ENCODE results near the gene CDH13. TPM values are rescaled to one million over a fixed set of nuclear protein-coding genes. Genes with fewer than 3 reads are reported as not detected.

Gene CDH13
- total and polyA plus RNA-seq, 7 donors: 6.1 to 30.7 (median 22.8) TPM

DNA sequence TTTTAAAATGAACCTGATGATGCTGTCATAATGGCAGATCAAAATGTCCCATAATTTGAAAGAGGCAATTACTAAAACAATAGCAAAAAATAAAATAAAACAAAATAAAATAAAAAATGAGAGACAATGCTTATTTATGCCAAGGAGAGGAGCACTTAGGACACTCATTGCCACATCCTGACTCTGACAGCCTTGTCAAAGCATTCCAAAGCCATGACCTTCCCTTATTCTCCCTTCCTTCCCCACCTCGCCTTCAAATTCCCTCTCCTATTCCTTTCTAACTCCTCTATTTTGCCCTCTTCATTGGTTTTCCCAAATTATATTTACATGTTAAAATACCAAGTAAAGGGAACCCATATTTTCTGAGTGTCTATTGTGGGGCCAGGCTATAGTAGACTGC, 220.0 kb downstream of the CDH13 start:
- 95 to 100% (median 95%) methylated on average over 1 of the region's 1 CpG for WGBS, 3 donors
- ATAC-seq (no peak), DNase-seq (no peak)
- Histone ChIP-seq H3K9me3 (no peaks in the 10 kb centered on the region), H3K4me1 (no peaks in the 10 kb centered on the region), H3K4me3 (no peak overlapping the region), H3K27ac (no peak overlapping the region), H3K27me3 (ENCODE audit: insufficient read depth in 3 of 3, low read length in 2 of 3) (no peaks in the 10 kb centered on the region), H3K36me3 (ENCODE audit: insufficient read depth in 1 of 2, low read depth in 1 of 2) (no peaks in the 10 kb centered on the region)
- TF ChIP-seq, protein P1, sequence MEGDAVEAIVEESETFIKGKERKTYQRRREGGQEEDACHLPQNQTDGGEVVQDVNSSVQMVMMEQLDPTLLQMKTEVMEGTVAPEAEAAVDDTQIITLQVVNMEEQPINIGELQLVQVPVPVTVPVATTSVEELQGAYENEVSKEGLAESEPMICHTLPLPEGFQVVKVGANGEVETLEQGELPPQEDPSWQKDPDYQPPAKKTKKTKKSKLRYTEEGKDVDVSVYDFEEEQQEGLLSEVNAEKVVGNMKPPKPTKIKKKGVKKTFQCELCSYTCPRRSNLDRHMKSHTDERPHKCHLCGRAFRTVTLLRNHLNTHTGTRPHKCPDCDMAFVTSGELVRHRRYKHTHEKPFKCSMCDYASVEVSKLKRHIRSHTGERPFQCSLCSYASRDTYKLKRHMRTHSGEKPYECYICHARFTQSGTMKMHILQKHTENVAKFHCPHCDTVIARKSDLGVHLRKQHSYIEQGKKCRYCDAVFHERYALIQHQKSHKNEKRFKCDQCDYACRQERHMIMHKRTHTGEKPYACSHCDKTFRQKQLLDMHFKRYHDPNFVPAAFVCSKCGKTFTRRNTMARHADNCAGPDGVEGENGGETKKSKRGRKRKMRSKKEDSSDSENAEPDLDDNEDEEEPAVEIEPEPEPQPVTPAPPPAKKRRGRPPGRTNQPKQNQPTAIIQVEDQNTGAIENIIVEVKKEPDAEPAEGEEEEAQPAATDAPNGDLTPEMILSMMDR (IDR thresholded peaks at IDR 0.05): no peak
- intact Hi-C loops (cut with DNase I): no loop called here

DNA sequence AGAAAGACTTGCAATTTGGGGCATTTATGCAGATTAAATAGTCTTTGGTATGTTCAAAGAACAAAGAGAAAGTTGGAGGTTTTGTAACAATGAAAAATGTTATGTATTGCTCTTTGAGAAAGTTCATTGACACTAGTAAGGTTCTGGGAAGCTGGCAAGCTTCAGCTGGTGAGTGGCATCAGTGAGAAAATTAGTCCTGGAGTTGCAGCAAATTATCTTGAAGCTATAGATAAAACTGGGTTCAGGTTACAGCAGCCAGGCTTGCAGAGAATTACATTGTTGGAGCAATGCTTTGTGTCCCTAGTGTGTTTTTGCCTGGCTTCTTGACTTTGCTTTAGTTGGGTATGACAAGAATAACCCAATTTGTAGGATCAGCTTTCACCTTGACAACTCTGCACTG, 221.2 kb downstream of the CDH13 start:
- no peak overlapping the region for H3K4me3 ChIP-seq
- ATAC-seq: no peak
- H3K36me3 ChIP-seq (ENCODE audit: insufficient read depth in 1 of 2, low read depth in 1 of 2): no peaks in the 10 kb centered on the region
- no peak overlapping the region for H3K27ac ChIP-seq
- no peaks in the 10 kb centered on the region for H3K27me3 ChIP-seq (ENCODE audit: insufficient read depth in 3 of 3, low read length in 2 of 3)
- no peaks in the 10 kb centered on the region for H3K9me3 ChIP-seq
- DNase-seq: no peak
- intact Hi-C loops (cut with DNase I): no loop called here
- no peaks in the 10 kb centered on the region for H3K4me1 ChIP-seq
- TF ChIP-seq, protein P1 (IDR thresholded peaks at IDR 0.05): no peak

DNA sequence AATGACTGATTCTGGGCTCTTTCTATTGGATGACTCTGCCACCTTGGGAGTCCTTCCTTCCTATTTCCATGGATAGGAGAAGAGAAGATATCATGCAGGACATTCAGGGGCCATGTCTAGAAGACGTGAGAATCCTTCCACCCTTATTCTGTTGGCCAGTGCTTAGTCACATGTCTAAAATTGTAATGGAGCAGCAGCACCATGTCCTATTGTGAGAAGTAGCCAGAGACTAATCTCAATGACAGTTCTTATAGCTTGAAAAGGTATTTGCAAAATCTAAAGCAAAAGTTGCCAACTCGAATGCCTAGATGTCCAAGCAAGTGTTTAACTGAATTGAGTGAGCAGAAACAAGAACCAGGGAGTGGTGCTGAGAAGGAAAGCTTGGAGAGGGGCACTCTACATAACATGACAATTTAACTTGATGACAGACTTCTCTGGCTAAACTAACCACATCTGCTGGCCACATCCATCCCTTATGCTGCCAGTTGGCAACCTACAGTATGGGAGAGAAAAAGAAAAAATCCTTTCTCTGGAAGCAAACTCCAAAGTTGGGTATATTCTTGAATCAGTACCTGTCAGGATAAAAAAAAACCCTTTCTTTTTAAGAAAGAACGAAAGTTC, 225.7 kb downstream of the CDH13 start:
- no peak for DNase-seq

DNA sequence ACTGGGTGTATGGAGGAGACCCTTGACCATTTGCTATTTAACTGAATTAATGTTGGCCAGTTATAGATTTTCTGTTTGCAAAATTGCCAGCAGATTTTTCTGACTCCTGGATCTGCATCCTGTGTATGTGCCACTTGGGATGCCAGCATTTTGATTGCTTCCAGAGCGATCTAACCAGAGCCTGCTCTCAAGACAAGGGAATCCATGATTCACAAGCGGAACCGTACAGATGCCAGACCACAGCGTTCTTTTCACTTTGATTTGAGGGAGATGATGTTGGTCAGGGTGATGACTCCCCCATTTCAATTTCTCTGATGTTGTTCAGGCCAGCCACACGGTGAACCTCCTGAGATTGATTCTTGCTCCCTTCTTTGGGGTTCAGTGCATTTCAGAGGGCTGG, 228.7 kb downstream of the CDH13 start:
- no peak overlapping the region for H3K4me3 ChIP-seq
- no peak overlapping the region for H3K27ac ChIP-seq
- no peaks in the 10 kb centered on the region for H3K9me3 ChIP-seq
- DNase-seq: no peak
- no peaks in the 10 kb centered on the region for H3K27me3 ChIP-seq (ENCODE audit: insufficient read depth in 3 of 3, low read length in 2 of 3)
- intact Hi-C loops (cut with DNase I): loop anchor here in 1 of 2 donors (10.0 kb wide), 1 partner anchor 59 kb away; no protein-coding TSS in a partner anchor
- ATAC-seq: no peak
- H3K36me3 ChIP-seq (ENCODE audit: insufficient read depth in 1 of 2, low read depth in 1 of 2): no peaks in the 10 kb centered on the region
- H3K4me1 ChIP-seq: peaks cover 11% of the 10 kb centered on the region
- 74 to 80% (median 75%) methylated on average over 5 of the region's 5 CpGs for WGBS, 3 donors
- TF ChIP-seq, protein P1 (IDR thresholded peaks at IDR 0.05): no peak

More for the DNA sequence above, 225.7 kb downstream of the CDH13 start:
- no peaks in the 10 kb centered on the region for H3K9me3 ChIP-seq
- TF ChIP-seq, protein P1 (IDR thresholded peaks at IDR 0.05): no peak
- H3K4me1 ChIP-seq: peaks cover 2% of the 10 kb centered on the region
- no peak for ATAC-seq
- no peaks in the 10 kb centered on the region for H3K27me3 ChIP-seq (ENCODE audit: insufficient read depth in 3 of 3, low read length in 2 of 3)
- no peak overlapping the region for H3K4me3 ChIP-seq
- WGBS, 3 donors: 50 to 66% (median 54%) methylated on average over 3 of the region's 3 CpGs
- intact Hi-C loops (cut with DNase I): loop anchor here in 1 of 2 donors (10.0 kb wide), 1 partner anchor 62 kb away; no protein-coding TSS in a partner anchor
- no peak overlapping the region for H3K27ac ChIP-seq
- H3K36me3 ChIP-seq (ENCODE audit: insufficient read depth in 1 of 2, low read depth in 1 of 2): no peaks in the 10 kb centered on the region

All from psoas muscle (tissue), 8 donors.